GM12875 (cell line): ENCODE results near the gene NKX2-4.

ENCODE experiments used
- H3K4me3 ChIP-seq: one replicate; pipeline ENCODE4 v1.5.1; 2011; ENCODE audit warnings: low read depth, low read length, control low read depth
- TF ChIP-seq, protein P1 (sequence below): IDR thresholded peaks from 2 replicates; pipeline ENCODE4 v1.5.1; 2011; ENCODE audit warnings: low read depth, mild to moderate bottlenecking, control low read depth, inconsistent platforms, low read length, moderate library complexity, borderline replicate concordance; ENCODE audit not compliant: insufficient read depth

Gene NKX2-4

DNA sequence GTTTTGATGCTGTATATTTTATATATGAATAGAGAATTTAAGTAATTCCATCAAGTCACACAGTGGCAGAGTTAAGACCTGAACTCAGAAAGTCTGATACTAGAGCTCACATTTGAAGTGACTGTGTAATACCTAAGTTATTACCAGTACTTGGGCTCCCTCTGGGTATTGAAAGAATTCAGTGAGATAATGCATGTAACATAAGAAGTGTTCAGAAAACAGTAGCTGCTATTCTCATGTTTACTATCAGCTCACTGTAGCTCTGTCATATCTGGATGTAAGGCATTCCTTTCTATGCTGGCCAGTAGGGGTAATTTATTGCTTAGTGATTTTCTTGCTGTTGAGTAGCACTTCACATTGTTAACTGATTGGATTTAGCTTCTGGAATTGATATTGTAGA lies 44.6 kb downstream of the NKX2-4 start:
- no peak overlapping the region for H3K4me3 ChIP-seq
- TF ChIP-seq, protein P1, sequence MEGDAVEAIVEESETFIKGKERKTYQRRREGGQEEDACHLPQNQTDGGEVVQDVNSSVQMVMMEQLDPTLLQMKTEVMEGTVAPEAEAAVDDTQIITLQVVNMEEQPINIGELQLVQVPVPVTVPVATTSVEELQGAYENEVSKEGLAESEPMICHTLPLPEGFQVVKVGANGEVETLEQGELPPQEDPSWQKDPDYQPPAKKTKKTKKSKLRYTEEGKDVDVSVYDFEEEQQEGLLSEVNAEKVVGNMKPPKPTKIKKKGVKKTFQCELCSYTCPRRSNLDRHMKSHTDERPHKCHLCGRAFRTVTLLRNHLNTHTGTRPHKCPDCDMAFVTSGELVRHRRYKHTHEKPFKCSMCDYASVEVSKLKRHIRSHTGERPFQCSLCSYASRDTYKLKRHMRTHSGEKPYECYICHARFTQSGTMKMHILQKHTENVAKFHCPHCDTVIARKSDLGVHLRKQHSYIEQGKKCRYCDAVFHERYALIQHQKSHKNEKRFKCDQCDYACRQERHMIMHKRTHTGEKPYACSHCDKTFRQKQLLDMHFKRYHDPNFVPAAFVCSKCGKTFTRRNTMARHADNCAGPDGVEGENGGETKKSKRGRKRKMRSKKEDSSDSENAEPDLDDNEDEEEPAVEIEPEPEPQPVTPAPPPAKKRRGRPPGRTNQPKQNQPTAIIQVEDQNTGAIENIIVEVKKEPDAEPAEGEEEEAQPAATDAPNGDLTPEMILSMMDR: no peak
